ENCODE results near the gene NR2F2.

DNA sequence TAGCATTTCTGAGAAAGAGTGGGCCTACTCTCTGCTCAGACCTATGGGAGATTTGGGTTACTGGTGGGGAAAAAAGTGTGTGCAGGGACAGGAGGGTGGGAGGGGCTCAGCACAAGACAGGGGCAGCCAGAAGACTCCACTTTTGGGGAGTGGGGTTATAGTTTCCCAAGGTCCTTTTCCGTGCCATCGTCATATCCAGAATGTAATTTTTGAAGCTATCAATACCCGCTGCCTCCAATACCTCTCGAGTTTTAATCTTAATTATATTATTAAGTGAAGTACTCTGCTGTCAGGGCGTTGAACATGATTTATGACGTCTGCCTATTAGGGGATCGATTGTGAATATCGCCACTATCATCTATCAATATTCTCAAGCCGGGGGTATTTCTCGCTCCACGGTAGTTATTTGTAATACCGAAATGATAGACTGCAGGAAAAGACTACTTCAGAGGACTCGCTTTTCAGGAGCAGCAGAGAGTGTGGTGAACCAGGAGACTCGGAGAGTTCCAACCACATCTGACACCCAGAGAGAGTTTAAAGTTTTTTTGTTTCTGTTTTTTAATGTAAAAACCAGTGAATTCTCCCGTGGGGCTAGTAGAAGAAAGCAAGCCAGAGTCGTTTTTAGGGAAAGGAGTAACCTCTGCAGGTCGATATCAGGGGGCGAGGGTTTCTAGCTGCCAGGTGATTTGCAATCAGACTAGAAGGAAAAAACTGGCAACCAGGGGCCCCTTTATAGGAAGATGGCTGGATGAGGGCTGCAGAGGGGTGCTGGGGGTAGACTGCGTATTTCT, 20.6 kb downstream of the NR2F2 start:
- TF ChIP-seq, protein P1, sequence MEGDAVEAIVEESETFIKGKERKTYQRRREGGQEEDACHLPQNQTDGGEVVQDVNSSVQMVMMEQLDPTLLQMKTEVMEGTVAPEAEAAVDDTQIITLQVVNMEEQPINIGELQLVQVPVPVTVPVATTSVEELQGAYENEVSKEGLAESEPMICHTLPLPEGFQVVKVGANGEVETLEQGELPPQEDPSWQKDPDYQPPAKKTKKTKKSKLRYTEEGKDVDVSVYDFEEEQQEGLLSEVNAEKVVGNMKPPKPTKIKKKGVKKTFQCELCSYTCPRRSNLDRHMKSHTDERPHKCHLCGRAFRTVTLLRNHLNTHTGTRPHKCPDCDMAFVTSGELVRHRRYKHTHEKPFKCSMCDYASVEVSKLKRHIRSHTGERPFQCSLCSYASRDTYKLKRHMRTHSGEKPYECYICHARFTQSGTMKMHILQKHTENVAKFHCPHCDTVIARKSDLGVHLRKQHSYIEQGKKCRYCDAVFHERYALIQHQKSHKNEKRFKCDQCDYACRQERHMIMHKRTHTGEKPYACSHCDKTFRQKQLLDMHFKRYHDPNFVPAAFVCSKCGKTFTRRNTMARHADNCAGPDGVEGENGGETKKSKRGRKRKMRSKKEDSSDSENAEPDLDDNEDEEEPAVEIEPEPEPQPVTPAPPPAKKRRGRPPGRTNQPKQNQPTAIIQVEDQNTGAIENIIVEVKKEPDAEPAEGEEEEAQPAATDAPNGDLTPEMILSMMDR (IDR thresholded peaks at IDR 0.05 in 8 of 11, conservative IDR thresholded peaks at IDR 0.05 in 3 of 11), result no peak
- no peak for TF ChIP-seq POLR2A (IDR thresholded peaks at IDR 0.05)

Measured in spleen (tissue), 7 donors.